H1 (cell line): Measurements from ENCODE around the gene GRAMD1B. TPM values are rescaled to one million over a fixed set of nuclear protein-coding genes. Genes with fewer than 3 reads are reported as not detected.

ENCODE experiments used
- ASH2L ChIP-seq: fragments of 200-600, 300-600 bp; sonication (generic); IDR thresholded peaks from one replicate; pipeline ENCODE4 v1.7.1; 2017; ENCODE audit warnings: low read length
- CHD7 ChIP-seq: fragments of 300-600 bp; sonication (generic); IDR thresholded peaks from 2 replicates; pipeline ENCODE4 v1.7.1; 2012; ENCODE audit warnings: low read length, moderate library complexity, mild to moderate bottlenecking, inconsistent platforms; ENCODE audit not compliant: insufficient replicate concordance
- CREB1 ChIP-seq: IDR thresholded peaks from 2 replicates; pipeline ENCODE4 v1.6.1; 2012; ENCODE audit warnings: inconsistent platforms
- E2F6 ChIP-seq: IDR thresholded peaks from 2 replicates; pipeline ENCODE4 v1.6.1; 2012; ENCODE audit warnings: inconsistent platforms
- EZH2 ChIP-seq: fragments of 200-600 bp; sonication (generic); IDR thresholded peaks from 2 replicates; pipeline ENCODE4 v1.7.1; 2012; ENCODE audit warnings: low read depth, mild to moderate bottlenecking, moderate library complexity, low read length, inconsistent platforms; ENCODE audit not compliant: severe bottlenecking
- RFX5 ChIP-seq: IDR thresholded peaks from 2 replicates; pipeline ENCODE4 v1.6.1; 2011; ENCODE audit warnings: low read depth, low read length, improper control_type of control experiment, borderline replicate concordance
- SP2 ChIP-seq: IDR thresholded peaks from 2 replicates; pipeline ENCODE4 v1.6.1; 2012; ENCODE audit warnings: mild to moderate bottlenecking, low read length, inconsistent platforms
- TAF1 ChIP-seq: IDR thresholded peaks from 2 replicates; pipeline ENCODE4 v1.6.1; 2011; ENCODE audit warnings: mild to moderate bottlenecking, low read depth, low read length
- TAF7 ChIP-seq: optimal IDR thresholded peaks from 2 replicates; pipeline ENCODE3; 2011; ENCODE audit warnings: low read depth, mild to moderate bottlenecking, inconsistent platforms, low read length, moderate library complexity, borderline replicate concordance
- TCF12 ChIP-seq: IDR thresholded peaks from 2 replicates; pipeline ENCODE4 v1.6.1; 2011; ENCODE audit warnings: low read depth, mild to moderate bottlenecking, low read length
- polyA plus RNA-seq, 7 experiments: library from polyadenylated mRNA; depleted of rRNA in 3 of 7; stranded (reverse) in 5 of 7; unstranded in 2 of 7; fragments of >200 nt in 5 of 7; fragments of 200-250 nt in 2 of 7; gene quantifications; 1 replicate in 5 of 7; 2 replicates in 1 of 7; 4 replicates in 1 of 7; pipeline versions ENCODE4 v1.2.1 to v1.2.3, GENCODE V29; 2011 to 2013; ENCODE audit warnings: missing spikeins in 2 of 7, mixed read lengths in 2 of 7
- total RNA-seq: library from RNA; stranded (reverse); fragmentation: NEBNext Ultra II Directional; extraction: Animal tissue kit (Norgen Biotek cat#: 25700); gene quantifications from 2 replicates; pipeline ENCODE4 v1.2.1, GENCODE V29; 2021

The GRAMD1B gene
- total and polyA plus RNA-seq, 2 of the 8 experiments (the other 6 are each of a cell fraction or from before 2014, with no cell fraction given) = 10.1 to 21.2 TPM

- TF ChIP-seq CHD7 (no peak), RFX5 (no peak), E2F6 (no peak), TCF12 (no peak), TAF7 (no peak), ASH2L (no peak), EZH2 (no peak), TAF1 (no peak), SP2 (no peak), CREB1 (no peak)
Observed at GRCh38 chr11:123670081-123670480, 240.0 kb downstream of the GRAMD1B start (continued).
